ENCODE data around the gene MAP1LC3B. TPM values are rescaled to one million over a fixed set of nuclear protein-coding genes. Genes with fewer than 3 reads are reported as not detected.

MAP1LC3B gene
- total RNA-seq, 1 donor from 2014 or later: 39.1 TPM

- peaks cover 55% of the 10 kb centered on the region for H3K79me2 ChIP-seq (ENCODE audit: low read depth)
- Mint-ChIP-seq H3K27ac (no peak overlapping the region), H3K4me3 (no peak overlapping the region), H3K27me3 (ENCODE audit: insufficient read depth, low read depth) (peaks cover 2% of the 10 kb centered on the region), H3K4me1 (peaks cover 22% of the 10 kb centered on the region), H3K9me3 (no peaks in the 10 kb centered on the region), H3K36me3 (peaks cover 13% of the 10 kb centered on the region)
- H3K4me3 ChIP-seq: no peak overlapping the region
- TF ChIP-seq EZH2phosphoT487 (IDR thresholded peaks at IDR 0.05) (no peak), CTCF (IDR thresholded peaks at IDR 0.05) (no peak), EZH2 (IDR thresholded peaks at IDR 0.05) (no peak)
- DNase-seq (ENCODE audit: low spot score): no peak
- H4K20me1 ChIP-seq (ENCODE audit: low read depth): peaks cover 33% of the 10 kb centered on the region
- H3K9ac ChIP-seq: no peak overlapping the region
- H3K9me3 ChIP-seq (ENCODE audit: low read depth): no peaks in the 10 kb centered on the region
- H3K27me3 ChIP-seq: no peaks in the 10 kb centered on the region
- peaks cover 8% of the 10 kb centered on the region for H3K4me1 ChIP-seq
- H3K27ac ChIP-seq: no peak overlapping the region
- H3F3A ChIP-seq (ENCODE audit: low read depth): peaks cover 13% of the 10 kb centered on the region
- H3K36me3 ChIP-seq: no peaks in the 10 kb centered on the region
- H2AFZ ChIP-seq (replicated peaks): no peak overlapping the region
- H3K4me2 ChIP-seq: no peak overlapping the region
These were observed 3.2 kb downstream of the MAP1LC3B start for GRCh38 chr16:87395181-87395842.

GRCh38 chr16:87404764-87405625 lies 12.9 kb downstream of the MAP1LC3B start:
- Histone ChIP-seq H3K4me1 (no peaks in the 10 kb centered on the region), H3K9ac (no peak overlapping the region), H4K20me1 (ENCODE audit: low read depth) (peaks cover 6% of the 10 kb centered on the region), H3K27ac (no peak overlapping the region), H3K4me3 (no peak overlapping the region), H2AFZ (replicated peaks) (no peak overlapping the region), H3K27me3 (no peaks in the 10 kb centered on the region), H3K79me2 (ENCODE audit: low read depth) (no peaks in the 10 kb centered on the region), H3K36me3 (no peaks in the 10 kb centered on the region), H3K9me3 (ENCODE audit: low read depth) (no peaks in the 10 kb centered on the region), H3F3A (ENCODE audit: low read depth) (peaks cover 5% of the 10 kb centered on the region), H3K4me2 (no peak overlapping the region)
- Mint-ChIP-seq H3K27ac (no peak overlapping the region), H3K36me3 (peaks cover 21% of the 10 kb centered on the region), H3K4me1 (no peaks in the 10 kb centered on the region), H3K9me3 (no peaks in the 10 kb centered on the region), H3K4me3 (no peak overlapping the region), H3K27me3 (ENCODE audit: insufficient read depth, low read depth) (no peaks in the 10 kb centered on the region)
- no peak for DNase-seq (ENCODE audit: low spot score)
- TF ChIP-seq CTCF (IDR thresholded peaks at IDR 0.05): no peak
- TF ChIP-seq EZH2phosphoT487 (IDR thresholded peaks at IDR 0.05): no peak
- no peak for TF ChIP-seq EZH2 (IDR thresholded peaks at IDR 0.05)

GRCh38 chr16:87406495-87407088 lies 14.5 kb downstream of the MAP1LC3B start:
- Histone ChIP-seq H4K20me1 (ENCODE audit: low read depth) (peaks cover 6% of the 10 kb centered on the region), H3K4me3 (no peak overlapping the region), H3K9ac (no peak overlapping the region), H3K9me3 (ENCODE audit: low read depth) (no peaks in the 10 kb centered on the region), H2AFZ (replicated peaks) (no peak overlapping the region), H3K4me1 (no peaks in the 10 kb centered on the region), H3F3A (ENCODE audit: low read depth) (peaks cover 5% of the 10 kb centered on the region), H3K27ac (no peak overlapping the region), H3K79me2 (ENCODE audit: low read depth) (no peaks in the 10 kb centered on the region), H3K27me3 (no peaks in the 10 kb centered on the region), H3K36me3 (no peaks in the 10 kb centered on the region), H3K4me2 (no peak overlapping the region)
- H3K4me1 Mint-ChIP-seq: no peaks in the 10 kb centered on the region
- no peak overlapping the region for H3K27ac Mint-ChIP-seq
- H3K36me3 Mint-ChIP-seq: peaks cover 21% of the 10 kb centered on the region
- peaks cover 2% of the 10 kb centered on the region for H3K27me3 Mint-ChIP-seq (ENCODE audit: insufficient read depth, low read depth)
- no peak overlapping the region for H3K4me3 Mint-ChIP-seq
- no peak for DNase-seq (ENCODE audit: low spot score)
- no peaks in the 10 kb centered on the region for H3K9me3 Mint-ChIP-seq
- TF ChIP-seq EZH2 (IDR thresholded peaks at IDR 0.05) (no peak), EZH2phosphoT487 (IDR thresholded peaks at IDR 0.05) (no peak), CTCF (IDR thresholded peaks at IDR 0.05) (no peak)
